OCI-LY1 (cell line): ENCODE measurements around the gene HMGXB3.

Experiments used
- CTCF ChIP-seq: fragments of 200-600 bp; sonication (generic), shearing (Covaris generic); IDR thresholded peaks from 2 replicates; pipeline ENCODE4 v1.5.1; 2017; ENCODE audit warnings: mild to moderate bottlenecking, antibody characterized with exemption, low read length, moderate library complexity, mixed read lengths
- EZH2 ChIP-seq: fragments of 200-600 bp; sonication (generic), shearing (Covaris generic); IDR thresholded peaks from 2 replicates; pipeline ENCODE4 v1.8.0; 2017; ENCODE audit warnings: borderline replicate concordance, mixed run types, mild to moderate bottlenecking, antibody characterized with exemption, low read length, moderate library complexity, mixed read lengths

- no peak; the same call in 1 of the 2 replicates for TF ChIP-seq CTCF
- TF ChIP-seq EZH2: no peak
Measured at GRCh38 chr5:150045549-150045948, 45.0 kb downstream of the HMGXB3 start.
